ENCODE results near the gene APBA2.

APBA2 gene

DNA sequence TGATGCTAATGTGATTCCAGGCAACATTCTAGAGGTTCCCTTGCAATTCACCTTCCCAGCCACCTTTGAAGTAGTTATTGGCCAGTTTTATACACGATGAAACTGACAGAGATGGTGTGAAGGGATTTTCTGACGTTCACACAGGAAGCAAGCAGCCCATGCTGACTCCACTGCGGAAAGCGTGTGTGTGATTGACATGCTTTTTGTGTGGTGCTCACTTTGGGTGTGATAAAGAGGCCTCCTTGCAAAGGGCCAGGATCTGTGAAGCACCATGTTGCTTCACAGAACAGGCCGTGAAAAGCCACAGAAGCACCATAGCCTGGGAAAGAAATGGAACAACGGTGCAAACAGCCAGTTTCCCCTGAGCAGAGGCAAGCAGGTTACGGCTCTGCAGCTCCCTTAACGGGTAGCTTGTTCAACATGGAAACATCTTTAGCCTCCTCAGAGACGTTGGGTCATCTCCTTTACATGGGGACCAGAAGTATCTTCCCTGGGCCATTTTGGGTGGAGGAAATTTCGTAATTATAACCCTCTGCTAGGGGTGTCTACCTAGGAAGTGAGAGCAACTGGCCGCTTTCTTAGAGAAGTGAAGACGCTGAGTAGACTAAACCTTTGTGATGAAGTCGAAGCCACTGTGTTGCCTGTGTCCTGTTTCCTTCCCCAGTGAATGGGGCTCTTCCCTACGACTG is 108.5 kb downstream of the APBA2 start:
- Histone ChIP-seq H3K4me3 (ENCODE audit: low read depth in 1 of 2, low read length in 2 of 2) (no peak overlapping the region), H3K36me3 (ENCODE audit: control insufficient read depth in 1 of 2, insufficient read depth in 2 of 2, low read length in 2 of 2) (no peaks in the 10 kb centered on the region), H3K9ac (ENCODE audit: low read depth in 1 of 2, low read length in 2 of 2) (no peak overlapping the region), H3K27me3 (ENCODE audit: control insufficient read depth in 1 of 2, insufficient read depth in 2 of 2, low read length in 2 of 2) (no peaks in the 10 kb centered on the region), H3K9me3 (ENCODE audit: control insufficient read depth in 1 of 2, low read length in 2 of 2) (no peaks in the 10 kb centered on the region), H3K4me1 (ENCODE audit: control insufficient read depth in 1 of 2, insufficient read depth in 2 of 2, low read length in 2 of 2) (no peaks in the 10 kb centered on the region), H3K27ac (ENCODE audit: low read depth, low read length) (no peak overlapping the region)

DNA sequence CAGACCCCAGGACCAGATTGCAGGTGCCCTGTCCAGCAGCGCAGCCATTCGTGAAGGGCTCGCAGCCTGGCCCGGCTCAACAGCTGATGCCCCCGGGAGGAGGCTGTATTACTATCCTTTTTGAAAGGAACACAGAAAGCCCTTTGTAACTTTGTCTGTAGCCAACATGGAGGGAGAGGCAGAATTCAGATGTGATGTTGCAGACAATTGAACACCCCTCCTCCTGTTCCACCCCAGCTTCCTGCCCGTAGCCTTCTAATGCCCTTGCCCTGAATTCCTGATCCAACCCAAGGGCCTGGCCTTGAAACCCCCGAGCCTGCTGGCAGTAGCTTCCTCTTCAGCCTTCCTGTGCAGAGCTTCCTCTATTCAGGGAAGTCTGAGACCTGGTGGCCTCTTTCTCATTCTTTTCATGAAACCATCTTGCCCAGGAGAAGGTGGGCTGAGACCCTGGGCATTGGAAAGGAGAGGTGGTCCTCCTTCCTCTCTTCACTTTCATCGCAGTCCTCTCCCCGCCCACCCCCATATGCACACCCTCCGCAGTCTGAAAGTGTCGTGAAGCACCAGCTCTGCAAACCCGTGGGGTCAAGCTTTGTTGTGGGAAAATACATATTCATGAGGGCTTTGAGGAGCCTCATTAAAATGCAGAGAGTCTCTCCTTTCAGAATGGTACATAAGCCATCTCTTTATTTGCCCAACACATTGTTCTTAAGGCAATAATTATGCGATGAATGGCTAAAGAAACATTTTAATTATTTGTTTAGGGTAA is 109.2 kb downstream of the APBA2 start:
- H3K4me1 ChIP-seq (ENCODE audit: control insufficient read depth in 1 of 2, insufficient read depth in 2 of 2, low read length in 2 of 2): no peaks in the 10 kb centered on the region
- H3K27ac ChIP-seq (ENCODE audit: low read depth, low read length): no peak overlapping the region

DNA sequence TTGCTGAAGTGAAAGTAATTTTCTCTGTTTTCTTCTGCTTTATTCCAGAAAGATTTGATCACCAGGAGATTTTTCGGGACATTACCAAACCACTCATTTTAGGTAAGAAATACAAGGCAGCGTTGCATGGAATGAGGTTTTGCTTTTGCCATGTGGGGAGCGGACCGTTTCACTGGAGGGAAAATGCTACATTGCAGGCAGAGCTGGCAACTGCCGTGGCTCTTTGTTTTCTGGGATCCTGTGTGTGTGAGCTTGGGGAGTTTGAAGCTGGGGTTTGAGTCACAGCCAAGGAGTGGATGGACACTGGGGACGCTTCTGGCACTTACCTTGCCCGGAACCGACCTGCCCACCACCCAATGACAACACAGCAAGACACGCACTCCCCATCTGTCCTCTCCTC is 109.9 kb downstream of the APBA2 start:
- Histone ChIP-seq H3K27ac (ENCODE audit: low read depth, low read length) (no peak overlapping the region), H3K9me3 (ENCODE audit: control insufficient read depth in 1 of 2, low read length in 2 of 2) (no peaks in the 10 kb centered on the region), H3K9ac (ENCODE audit: low read depth in 1 of 2, low read length in 2 of 2) (no peak overlapping the region), H3K4me3 (ENCODE audit: low read depth in 1 of 2, low read length in 2 of 2) (no peak overlapping the region), H3K4me1 (ENCODE audit: control insufficient read depth in 1 of 2, insufficient read depth in 2 of 2, low read length in 2 of 2) (no peaks in the 10 kb centered on the region), H3K36me3 (ENCODE audit: control insufficient read depth in 1 of 2, insufficient read depth in 2 of 2, low read length in 2 of 2) (no peaks in the 10 kb centered on the region), H3K27me3 (ENCODE audit: control insufficient read depth in 1 of 2, insufficient read depth in 2 of 2, low read length in 2 of 2) (no peaks in the 10 kb centered on the region)

More for the DNA sequence above, 109.2 kb downstream of the APBA2 start:
- H3K9me3 ChIP-seq (ENCODE audit: control insufficient read depth in 1 of 2, low read length in 2 of 2): no peaks in the 10 kb centered on the region
- H3K9ac ChIP-seq (ENCODE audit: low read depth in 1 of 2, low read length in 2 of 2): no peak overlapping the region
- H3K4me3 ChIP-seq (ENCODE audit: low read depth in 1 of 2, low read length in 2 of 2): no peak overlapping the region
- no peaks in the 10 kb centered on the region for H3K27me3 ChIP-seq (ENCODE audit: control insufficient read depth in 1 of 2, insufficient read depth in 2 of 2, low read length in 2 of 2)
- H3K36me3 ChIP-seq (ENCODE audit: control insufficient read depth in 1 of 2, insufficient read depth in 2 of 2, low read length in 2 of 2): no peaks in the 10 kb centered on the region

DNA sequence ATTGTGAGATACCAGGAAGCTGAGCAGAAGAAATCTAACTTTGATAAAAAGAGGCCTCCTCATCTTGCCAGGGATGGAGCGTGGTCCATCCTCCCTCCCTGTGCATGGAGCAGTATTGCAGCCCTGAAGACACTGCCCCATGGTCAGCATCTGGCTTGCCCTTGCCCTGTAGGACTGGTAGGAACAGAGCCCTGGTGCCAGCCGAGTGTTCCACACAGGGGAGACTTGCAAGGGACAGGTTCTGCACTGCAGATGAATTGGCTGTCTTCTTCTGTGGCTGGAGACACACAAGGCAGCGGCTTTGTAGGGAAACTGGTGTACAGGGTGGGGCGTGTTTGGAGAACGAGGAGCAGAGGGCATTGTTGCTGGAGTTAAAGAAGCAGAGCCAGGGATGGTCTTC is 110.5 kb downstream of the APBA2 start:
- H3K27me3 ChIP-seq (ENCODE audit: control insufficient read depth in 1 of 2, insufficient read depth in 2 of 2, low read length in 2 of 2): no peaks in the 10 kb centered on the region
- H3K27ac ChIP-seq (ENCODE audit: low read depth, low read length): no peak overlapping the region
- H3K36me3 ChIP-seq (ENCODE audit: control insufficient read depth in 1 of 2, insufficient read depth in 2 of 2, low read length in 2 of 2): no peaks in the 10 kb centered on the region
- H3K9me3 ChIP-seq (ENCODE audit: control insufficient read depth in 1 of 2, low read length in 2 of 2): no peaks in the 10 kb centered on the region
- H3K4me1 ChIP-seq (ENCODE audit: control insufficient read depth in 1 of 2, insufficient read depth in 2 of 2, low read length in 2 of 2): no peaks in the 10 kb centered on the region
- H3K9ac ChIP-seq (ENCODE audit: low read depth in 1 of 2, low read length in 2 of 2): no peak overlapping the region
- H3K4me3 ChIP-seq (ENCODE audit: low read depth in 1 of 2, low read length in 2 of 2): no peak overlapping the region

DNA sequence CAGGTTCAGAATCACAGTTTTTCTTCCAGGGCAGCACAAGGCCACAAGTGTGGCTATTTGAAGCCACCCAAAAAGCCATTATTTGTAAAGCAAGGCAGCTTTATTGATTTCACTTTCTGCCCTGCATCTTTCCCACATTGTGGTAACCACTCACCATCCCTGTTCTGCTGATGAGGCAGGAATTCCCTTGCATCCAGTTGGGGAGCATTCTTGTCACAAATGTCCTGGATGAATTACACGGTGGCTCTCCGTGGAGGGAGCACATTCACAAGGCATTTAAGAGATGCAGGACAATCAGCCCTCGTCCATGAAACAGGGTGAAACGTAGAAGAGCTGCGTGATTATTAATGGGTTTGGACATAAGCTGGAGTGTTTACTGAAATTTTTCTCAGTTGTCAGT is 111.2 kb downstream of the APBA2 start:
- H3K9me3 ChIP-seq (ENCODE audit: control insufficient read depth in 1 of 2, low read length in 2 of 2): no peaks in the 10 kb centered on the region
- no peak overlapping the region for H3K4me3 ChIP-seq (ENCODE audit: low read depth in 1 of 2, low read length in 2 of 2)
- H3K9ac ChIP-seq (ENCODE audit: low read depth in 1 of 2, low read length in 2 of 2): no peak overlapping the region
- H3K4me1 ChIP-seq (ENCODE audit: control insufficient read depth in 1 of 2, insufficient read depth in 2 of 2, low read length in 2 of 2): no peaks in the 10 kb centered on the region
- H3K36me3 ChIP-seq (ENCODE audit: control insufficient read depth in 1 of 2, insufficient read depth in 2 of 2, low read length in 2 of 2): no peaks in the 10 kb centered on the region
- no peak overlapping the region for H3K27ac ChIP-seq (ENCODE audit: low read depth, low read length)
- H3K27me3 ChIP-seq (ENCODE audit: control insufficient read depth in 1 of 2, insufficient read depth in 2 of 2, low read length in 2 of 2): no peaks in the 10 kb centered on the region

DNA sequence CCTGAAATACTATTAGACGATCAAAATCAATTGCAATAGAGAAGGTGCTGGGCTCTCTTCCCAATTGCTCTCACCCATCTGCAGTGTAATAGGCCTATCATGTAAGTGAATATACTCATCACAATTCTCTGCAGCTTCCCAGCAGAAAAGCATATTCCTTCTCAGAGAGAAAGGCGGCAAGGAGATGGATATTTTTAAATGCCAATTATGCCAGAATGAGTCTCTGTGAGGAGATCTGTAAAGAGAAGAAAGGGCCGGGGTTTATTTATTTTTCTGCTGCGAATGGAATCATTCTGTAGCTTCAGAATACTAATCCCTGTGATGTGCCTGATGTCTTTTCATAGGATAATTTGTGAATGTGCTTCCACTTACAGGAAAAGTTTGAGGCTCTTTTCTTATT is 112.0 kb downstream of the APBA2 start:
- Histone ChIP-seq H3K27ac (ENCODE audit: low read depth, low read length) (no peak overlapping the region), H3K36me3 (ENCODE audit: control insufficient read depth in 1 of 2, insufficient read depth in 2 of 2, low read length in 2 of 2) (no peaks in the 10 kb centered on the region), H3K9ac (ENCODE audit: low read depth in 1 of 2, low read length in 2 of 2) (no peak overlapping the region)

DNA sequence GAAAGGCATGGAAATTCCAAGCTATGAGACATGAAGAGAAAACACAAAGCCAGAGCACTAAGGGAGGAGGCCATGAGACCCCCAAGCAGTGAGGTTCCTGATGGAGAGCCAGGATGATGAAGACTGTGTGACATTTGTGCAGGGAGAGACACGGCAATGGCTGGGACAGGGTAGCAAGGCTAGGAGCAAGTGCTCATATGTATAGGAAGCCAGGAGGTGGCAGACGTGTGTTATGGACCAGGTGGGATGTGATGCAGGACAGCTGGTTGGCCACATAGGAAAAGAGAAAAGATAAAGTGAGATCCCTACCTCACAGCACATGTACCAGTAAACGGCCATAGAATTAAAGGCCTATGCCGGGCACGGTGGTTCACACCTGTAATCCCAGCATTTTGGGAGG is 112.7 kb downstream of the APBA2 start:
- Histone ChIP-seq H3K27me3 (ENCODE audit: control insufficient read depth in 1 of 2, insufficient read depth in 2 of 2, low read length in 2 of 2) (no peaks in the 10 kb centered on the region), H3K4me1 (ENCODE audit: control insufficient read depth in 1 of 2, insufficient read depth in 2 of 2, low read length in 2 of 2) (no peaks in the 10 kb centered on the region), H3K4me3 (ENCODE audit: low read depth in 1 of 2, low read length in 2 of 2) (no peak overlapping the region), H3K36me3 (ENCODE audit: control insufficient read depth in 1 of 2, insufficient read depth in 2 of 2, low read length in 2 of 2) (no peaks in the 10 kb centered on the region), H3K27ac (ENCODE audit: low read depth, low read length) (no peak overlapping the region), H3K9me3 (ENCODE audit: control insufficient read depth in 1 of 2, low read length in 2 of 2) (no peaks in the 10 kb centered on the region), H3K9ac (ENCODE audit: low read depth in 1 of 2, low read length in 2 of 2) (no peak overlapping the region)

More for the DNA sequence above, 112.0 kb downstream of the APBA2 start:
- no peaks in the 10 kb centered on the region for H3K9me3 ChIP-seq (ENCODE audit: control insufficient read depth in 1 of 2, low read length in 2 of 2)
- H3K4me1 ChIP-seq (ENCODE audit: control insufficient read depth in 1 of 2, insufficient read depth in 2 of 2, low read length in 2 of 2): no peaks in the 10 kb centered on the region
- H3K4me3 ChIP-seq (ENCODE audit: low read depth in 1 of 2, low read length in 2 of 2): no peak overlapping the region
- no peaks in the 10 kb centered on the region for H3K27me3 ChIP-seq (ENCODE audit: control insufficient read depth in 1 of 2, insufficient read depth in 2 of 2, low read length in 2 of 2)

DNA sequence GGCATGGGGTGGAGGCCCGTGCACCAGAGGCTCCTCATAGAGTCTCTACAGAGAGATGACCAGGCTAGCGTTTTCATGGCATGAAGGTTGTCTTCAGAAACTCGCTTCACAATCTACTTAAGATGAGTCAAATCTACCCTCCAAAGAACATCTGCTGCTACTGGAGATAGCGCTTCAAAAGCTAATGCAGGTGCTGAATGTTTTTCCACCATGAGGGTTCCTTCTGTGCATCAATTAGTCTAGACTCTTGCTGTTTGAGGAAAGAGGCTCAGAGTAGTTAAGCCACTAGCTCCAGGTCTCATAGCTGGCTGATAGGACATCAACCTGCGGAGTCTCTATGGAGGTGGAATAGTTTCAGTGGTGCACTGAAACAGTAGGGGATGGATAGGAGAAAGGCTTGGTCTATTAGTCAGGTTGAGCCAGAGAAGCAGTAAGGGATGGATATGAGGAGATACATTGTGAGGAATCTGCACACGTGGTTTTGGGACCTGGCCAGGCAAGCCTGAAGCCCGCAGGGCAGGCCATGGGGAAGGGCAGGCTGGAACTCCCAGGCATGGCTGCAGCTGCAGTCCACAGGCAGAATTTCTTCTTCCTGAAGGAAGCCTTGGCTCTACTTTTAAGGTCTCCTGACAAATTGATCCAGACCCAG is 117.5 kb downstream of the APBA2 start:
- H3K27me3 ChIP-seq (ENCODE audit: control insufficient read depth in 1 of 2, insufficient read depth in 2 of 2, low read length in 2 of 2): no peaks in the 10 kb centered on the region
- no peak overlapping the region for H3K9ac ChIP-seq (ENCODE audit: low read depth in 1 of 2, low read length in 2 of 2)
- no peaks in the 10 kb centered on the region for H3K36me3 ChIP-seq (ENCODE audit: control insufficient read depth in 1 of 2, insufficient read depth in 2 of 2, low read length in 2 of 2)
- H3K4me3 ChIP-seq (ENCODE audit: low read depth in 1 of 2, low read length in 2 of 2): no peak overlapping the region
- no peaks in the 10 kb centered on the region for H3K4me1 ChIP-seq (ENCODE audit: control insufficient read depth in 1 of 2, insufficient read depth in 2 of 2, low read length in 2 of 2)
- no peaks in the 10 kb centered on the region for H3K9me3 ChIP-seq (ENCODE audit: control insufficient read depth in 1 of 2, low read length in 2 of 2)
- H3K27ac ChIP-seq (ENCODE audit: low read depth, low read length): no peak overlapping the region

DNA sequence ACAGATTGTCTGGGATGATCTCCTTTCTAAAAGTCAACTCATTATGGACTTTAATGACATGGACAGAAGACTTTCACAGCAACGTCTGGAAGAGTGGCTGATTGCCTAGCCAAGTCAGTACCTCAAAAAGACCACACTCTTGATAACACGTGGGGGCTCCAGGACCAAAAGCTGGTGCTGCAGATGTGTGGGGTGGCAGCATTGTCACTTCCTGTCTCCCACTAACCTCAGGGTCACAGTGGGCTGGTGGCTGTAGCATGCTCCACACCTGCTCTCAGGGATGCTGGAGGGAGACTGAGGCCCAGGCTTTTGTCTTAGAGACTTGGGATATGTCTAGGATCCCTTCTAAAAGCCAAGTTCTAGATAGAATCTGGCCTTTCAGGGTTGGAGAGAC is 118.1 kb downstream of the APBA2 start:
- H3K4me3 ChIP-seq (ENCODE audit: low read depth in 1 of 2, low read length in 2 of 2): no peak overlapping the region
- H3K27ac ChIP-seq (ENCODE audit: low read depth, low read length): no peak overlapping the region
- no peak overlapping the region for H3K9ac ChIP-seq (ENCODE audit: low read depth in 1 of 2, low read length in 2 of 2)
- H3K27me3 ChIP-seq (ENCODE audit: control insufficient read depth in 1 of 2, insufficient read depth in 2 of 2, low read length in 2 of 2): no peaks in the 10 kb centered on the region
- no peaks in the 10 kb centered on the region for H3K4me1 ChIP-seq (ENCODE audit: control insufficient read depth in 1 of 2, insufficient read depth in 2 of 2, low read length in 2 of 2)
- no peaks in the 10 kb centered on the region for H3K9me3 ChIP-seq (ENCODE audit: control insufficient read depth in 1 of 2, low read length in 2 of 2)
- no peaks in the 10 kb centered on the region for H3K36me3 ChIP-seq (ENCODE audit: control insufficient read depth in 1 of 2, insufficient read depth in 2 of 2, low read length in 2 of 2)

DNA sequence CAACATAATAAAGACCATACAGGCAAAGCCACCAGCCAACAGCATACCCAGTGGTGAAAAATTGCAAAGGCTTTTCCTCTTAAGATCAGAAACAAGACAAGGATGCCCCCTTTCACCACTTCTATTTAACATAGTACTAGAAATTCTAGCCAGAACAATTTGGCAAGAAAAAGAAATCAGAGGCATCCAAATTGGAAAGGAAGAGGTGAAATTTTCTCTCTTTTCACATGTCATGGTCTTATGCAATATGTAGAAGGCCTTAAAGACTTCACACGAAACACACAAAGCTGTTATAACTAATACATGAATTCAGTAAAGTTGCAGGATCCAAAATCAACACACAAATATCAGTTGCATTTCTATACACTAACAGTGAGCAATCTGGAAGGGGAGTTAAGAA is 120.2 kb downstream of the APBA2 start:
- Histone ChIP-seq H3K9me3 (ENCODE audit: control insufficient read depth in 1 of 2, low read length in 2 of 2) (no peaks in the 10 kb centered on the region), H3K4me1 (ENCODE audit: control insufficient read depth in 1 of 2, insufficient read depth in 2 of 2, low read length in 2 of 2) (no peaks in the 10 kb centered on the region), H3K36me3 (ENCODE audit: control insufficient read depth in 1 of 2, insufficient read depth in 2 of 2, low read length in 2 of 2) (no peaks in the 10 kb centered on the region), H3K9ac (ENCODE audit: low read depth in 1 of 2, low read length in 2 of 2) (no peak overlapping the region), H3K27me3 (ENCODE audit: control insufficient read depth in 1 of 2, insufficient read depth in 2 of 2, low read length in 2 of 2) (no peaks in the 10 kb centered on the region), H3K27ac (ENCODE audit: low read depth, low read length) (no peak overlapping the region), H3K4me3 (ENCODE audit: low read depth in 1 of 2, low read length in 2 of 2) (no peak overlapping the region)
